ENCODE data around the gene SCN1A.
A peak's percentile ranks its signal among the peaks of the same experiment; 100 is the strongest.
"Not testable (repeated sequence)": the region's sequence is repeated elsewhere in the genome, so short reads cannot be mapped to it uniquely, and the experiment has no call there.

Gene SCN1A

GRCh38 chr2:166127217-166128155 is at the start of gene SCN1A:
TSS of gene SCN1A (minus strand) at chr2:166128020. CDS start at chr2:166073621, 54,399 bp downstream.
- peak; percentile 23 for DNase-seq (ENCODE audit: low spot score)

- no peak for DNase-seq (ENCODE audit: low spot score)
Observed at GRCh38 chr2:166173263-166173662, 45.4 kb upstream of the SCN1A start.

- no peak for DNase-seq (ENCODE audit: low spot score)
Observed at GRCh38 chr2:166171216-166171615, 43.4 kb upstream of the SCN1A start.

GRCh38 chr2:166170356-166170755 is 42.5 kb upstream of the SCN1A start:
- no peak for DNase-seq (ENCODE audit: low spot score)

- no peak for DNase-seq (ENCODE audit: low spot score)
Observed at GRCh38 chr2:166167449-166167848, 39.6 kb upstream of the SCN1A start.

GRCh38 chr2:166163775-166164174 is 36.0 kb upstream of the SCN1A start:
- no peak for DNase-seq (ENCODE audit: low spot score)

GRCh38 chr2:166158546-166158945 is 30.7 kb upstream of the SCN1A start:
- DNase-seq (ENCODE audit: low spot score): no peak

- DNase-seq (ENCODE audit: low spot score): no peak
Observed at GRCh38 chr2:166157578-166157977, 29.8 kb upstream of the SCN1A start.

- DNase-seq (ENCODE audit: low spot score): no peak
Observed at GRCh38 chr2:166156985-166157490, 29.2 kb upstream of the SCN1A start.

GRCh38 chr2:166155589-166155988 is 27.8 kb upstream of the SCN1A start:
- DNase-seq (ENCODE audit: low spot score): no peak

GRCh38 chr2:166154685-166155338 is 27.0 kb upstream of the SCN1A start:
- DNase-seq (ENCODE audit: low spot score): no peak

GRCh38 chr2:166152064-166152463 is 24.2 kb upstream of the SCN1A start:
- no peak for DNase-seq (ENCODE audit: low spot score)

- DNase-seq (ENCODE audit: low spot score): no peak
Observed at GRCh38 chr2:166148500-166149400, 20.9 kb upstream of the SCN1A start.

- DNase-seq (ENCODE audit: low spot score): no peak
Observed at GRCh38 chr2:166147883-166148282, 20.1 kb upstream of the SCN1A start.

- DNase-seq (ENCODE audit: low spot score): no peak
Observed at GRCh38 chr2:166144071-166144470, 16.3 kb upstream of the SCN1A start.

GRCh38 chr2:166140932-166141331 is 13.1 kb upstream of the SCN1A start:
- DNase-seq (ENCODE audit: low spot score): no peak

- DNase-seq (ENCODE audit: low spot score): no peak
Observed at GRCh38 chr2:166140475-166140874, 12.7 kb upstream of the SCN1A start.

GRCh38 chr2:166139479-166139878 is 11.7 kb upstream of the SCN1A start:
- DNase-seq (ENCODE audit: low spot score): not testable (repeated sequence)

- no peak for DNase-seq (ENCODE audit: low spot score)
Observed at GRCh38 chr2:166138667-166139066, 10.8 kb upstream of the SCN1A start.

- DNase-seq (ENCODE audit: low spot score): no peak
Observed at GRCh38 chr2:166138144-166138543, 10.3 kb upstream of the SCN1A start.

- DNase-seq (ENCODE audit: low spot score): no peak
Observed at GRCh38 chr2:166137331-166137730, 9.5 kb upstream of the SCN1A start.

GRCh38 chr2:166135849-166136258 is 8.0 kb upstream of the SCN1A start:
- DNase-seq (ENCODE audit: low spot score): no peak

Measured in AG08396 (cell line).